KMS-11 (cell line): Measurements from ENCODE around the gene UPF3A.

Source experiments
- H2AFZ ChIP-seq: fragments of 200-600 bp; sonication (generic); 2 replicates; pipeline ENCODE4 v1.6.1; 2016; ENCODE audit warnings: antibody characterized with exemption, mixed run types, low read depth
- H3K27ac ChIP-seq: fragments of 200-600 bp; sonication (generic); 2 replicates; pipeline ENCODE4 v1.6.1; 2016; ENCODE audit warnings: mild to moderate bottlenecking, mixed run types
- H3K27me3 ChIP-seq: fragments of 200-600 bp; sonication (generic); 2 replicates; pipeline ENCODE4 v1.6.1; 2017; ENCODE audit warnings: mild to moderate bottlenecking, low read depth, mixed run types, moderate library complexity; ENCODE audit not compliant: insufficient read depth
- H3K36me3 ChIP-seq: fragments of 200-600 bp; sonication (generic); 2 replicates; pipeline ENCODE4 v1.6.1; 2017; ENCODE audit warnings: mild to moderate bottlenecking, mixed run types; ENCODE audit not compliant: insufficient read depth
- H3K4me1 ChIP-seq: fragments of 200-600 bp; sonication (generic); 2 replicates; pipeline ENCODE4 v1.6.1; 2016; ENCODE audit warnings: mild to moderate bottlenecking, low read depth, mixed run types; ENCODE audit not compliant: poor library complexity, severe bottlenecking
- H3K4me2 ChIP-seq: fragments of 200-600 bp; sonication (generic); 2 replicates; pipeline ENCODE4 v1.7.0; 2016; ENCODE audit warnings: mild to moderate bottlenecking, mixed run types
- H3K4me3 ChIP-seq: fragments of 200-600 bp; sonication (generic); IDR thresholded peaks from 2 replicates; pipeline ENCODE4 v1.6.1; 2017; ENCODE audit warnings: low read depth, low read length, mixed read lengths; ENCODE audit not compliant: insufficient read depth
- H3K79me2 ChIP-seq: fragments of 200-600 bp; sonication (generic); 2 replicates; pipeline ENCODE4 v1.6.1; 2016; ENCODE audit warnings: low read depth, mixed run types; ENCODE audit not compliant: insufficient read depth
- H3K9ac ChIP-seq: fragments of 200-600 bp; sonication (generic); 2 replicates; pipeline ENCODE4 v1.6.1; 2016; ENCODE audit warnings: mild to moderate bottlenecking, mixed run types
- H4K20me1 ChIP-seq: fragments of 200-600 bp; sonication (generic); 2 replicates; pipeline ENCODE4 v1.6.1; 2016; ENCODE audit warnings: mild to moderate bottlenecking, mixed run types; ENCODE audit not compliant: insufficient read depth
- CTCF ChIP-seq: fragments of 200-600 bp; sonication (generic); conservative IDR thresholded peaks from 2 replicates; pipeline ENCODE4 v1.6.1; 2017; ENCODE audit warnings: low read depth, mild to moderate bottlenecking, antibody characterized with exemption, low read length, moderate library complexity, mixed read lengths

The UPF3A gene

GRCh38 chr13:114286808-114287207 lies 5.4 kb downstream of the UPF3A start:
- Histone ChIP-seq H3K4me2 (no peak overlapping the region), H3K4me1 (peaks cover 19% of the 10 kb centered on the region), H3K27ac (no peak overlapping the region), H4K20me1 (no peaks in the 10 kb centered on the region), H3K9ac (no peak overlapping the region), H3K79me2 (peaks cover 23% of the 10 kb centered on the region), H3K36me3 (peaks cover 4% of the 10 kb centered on the region), H3K27me3 (no peaks in the 10 kb centered on the region), H2AFZ (no peak overlapping the region), H3K4me3 (no peak overlapping the region)
- TF ChIP-seq CTCF: no peak

- peaks cover 13% of the 10 kb centered on the region; the same call in 1 of the 2 replicates for H3K79me2 ChIP-seq
Observed at GRCh38 chr13:114288157-114288591, 6.8 kb downstream of the UPF3A start.

GRCh38 chr13:114296448-114296847 lies 15.0 kb downstream of the UPF3A start:
- Histone ChIP-seq H2AFZ (no peak overlapping the region), H3K79me2 (no peaks in the 10 kb centered on the region), H3K4me3 (no peak overlapping the region), H3K9ac (no peak overlapping the region), H3K4me1 (no peaks in the 10 kb centered on the region), H3K4me2 (no peak overlapping the region), H3K27me3 (no peaks in the 10 kb centered on the region), H3K27ac (no peak overlapping the region), H3K36me3 (no peaks in the 10 kb centered on the region), H4K20me1 (no peaks in the 10 kb centered on the region)
- TF ChIP-seq CTCF: no peak

More at GRCh38 chr13:114288157-114288591, 6.8 kb downstream of the UPF3A start:
- H3K27me3 ChIP-seq: no peaks in the 10 kb centered on the region
- TF ChIP-seq CTCF: no peak
- H3K36me3 ChIP-seq: peaks cover 4% of the 10 kb centered on the region
- H3K27ac ChIP-seq: no peak overlapping the region
- no peak overlapping the region for H3K4me2 ChIP-seq
- H3K9ac ChIP-seq: no peak overlapping the region
- peaks cover 15% of the 10 kb centered on the region for H3K4me1 ChIP-seq
- H3K4me3 ChIP-seq: no peak overlapping the region
- H2AFZ ChIP-seq: no peak overlapping the region
- no peaks in the 10 kb centered on the region for H4K20me1 ChIP-seq

GRCh38 chr13:114296902-114297301 lies 15.5 kb downstream of the UPF3A start:
- Histone ChIP-seq H3K4me3 (no peak overlapping the region), H4K20me1 (no peaks in the 10 kb centered on the region), H3K79me2 (no peaks in the 10 kb centered on the region), H3K36me3 (no peaks in the 10 kb centered on the region), H3K27me3 (no peaks in the 10 kb centered on the region), H2AFZ (no peak overlapping the region), H3K4me2 (no peak overlapping the region), H3K9ac (no peak overlapping the region), H3K4me1 (no peaks in the 10 kb centered on the region), H3K27ac (no peak overlapping the region)
- TF ChIP-seq CTCF: no peak
